GM19372 (cell line): Measurements from ENCODE around the gene EXD3.
"Not testable (repeated sequence)": the region's sequence is repeated elsewhere in the genome, so short reads cannot be mapped to it uniquely, and the experiment has no call there.

ENCODE experiments used
- ATAC-seq: cut with Tn5 transposase; IDR thresholded peaks from one replicate; pipeline ENCODE4 v1.9.1; 2021; ENCODE audit warnings: mild to moderate bottlenecking, low read depth, moderate library complexity; ENCODE audit not compliant: unreplicated experiment

Gene EXD3

DNA sequence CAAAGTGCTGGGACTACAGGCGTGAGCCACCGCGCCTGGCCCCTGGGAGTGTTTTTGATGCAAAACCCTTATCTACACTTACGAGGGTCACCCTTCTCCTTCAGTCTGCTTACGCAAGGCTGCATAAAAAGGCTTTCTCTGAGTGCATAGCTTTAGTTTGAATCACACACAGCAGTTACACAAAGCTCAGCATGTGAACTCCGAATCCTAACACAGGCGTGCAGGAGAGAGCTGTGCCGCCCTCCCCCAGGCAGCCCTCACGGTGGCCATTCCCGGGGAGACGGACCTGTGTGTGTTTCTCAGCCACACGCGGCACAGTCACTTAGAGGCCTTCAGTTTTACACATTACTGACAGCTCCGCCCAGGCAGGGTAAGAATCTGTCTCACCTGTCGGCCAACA lies 26.7 kb downstream of the EXD3 start:
- no peak for ATAC-seq

GRCh38 chr9:137395666-137396010 lies 27.3 kb downstream of the EXD3 start:
- no peak for ATAC-seq

- no peak for ATAC-seq
Measured at GRCh38 chr9:137394866-137395665, 27.9 kb downstream of the EXD3 start.

GRCh38 chr9:137393176-137394150 lies 29.5 kb downstream of the EXD3 start:
- ATAC-seq: no peak

- no peak for ATAC-seq
Measured at GRCh38 chr9:137392232-137393007, 30.5 kb downstream of the EXD3 start.

DNA sequence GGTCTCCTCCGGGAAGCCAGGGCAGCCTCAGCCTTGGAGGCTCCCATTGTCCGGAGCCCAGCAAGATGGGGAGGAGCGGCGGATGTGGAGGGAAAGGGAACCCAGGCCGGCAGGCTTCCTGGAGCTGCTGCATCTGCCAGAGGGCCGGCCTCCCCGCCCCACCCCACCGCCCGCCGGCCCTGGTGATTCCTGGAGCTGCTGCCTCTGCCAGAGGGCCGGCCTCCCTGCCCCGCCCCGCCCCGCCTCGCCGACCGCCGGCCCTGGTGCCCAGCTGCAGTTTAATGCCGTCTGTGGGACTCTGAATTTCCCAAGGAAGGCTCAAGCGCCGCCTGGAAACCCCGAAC lies 31.6 kb downstream of the EXD3 start:
- no peak for ATAC-seq

- ATAC-seq: no peak
Measured at GRCh38 chr9:137390553-137391410, 32.2 kb downstream of the EXD3 start.

- ATAC-seq: no peak
Measured at GRCh38 chr9:137389428-137389746, 33.6 kb downstream of the EXD3 start.

- ATAC-seq: no peak
Measured at GRCh38 chr9:137388589-137389427, 34.2 kb downstream of the EXD3 start.

DNA sequence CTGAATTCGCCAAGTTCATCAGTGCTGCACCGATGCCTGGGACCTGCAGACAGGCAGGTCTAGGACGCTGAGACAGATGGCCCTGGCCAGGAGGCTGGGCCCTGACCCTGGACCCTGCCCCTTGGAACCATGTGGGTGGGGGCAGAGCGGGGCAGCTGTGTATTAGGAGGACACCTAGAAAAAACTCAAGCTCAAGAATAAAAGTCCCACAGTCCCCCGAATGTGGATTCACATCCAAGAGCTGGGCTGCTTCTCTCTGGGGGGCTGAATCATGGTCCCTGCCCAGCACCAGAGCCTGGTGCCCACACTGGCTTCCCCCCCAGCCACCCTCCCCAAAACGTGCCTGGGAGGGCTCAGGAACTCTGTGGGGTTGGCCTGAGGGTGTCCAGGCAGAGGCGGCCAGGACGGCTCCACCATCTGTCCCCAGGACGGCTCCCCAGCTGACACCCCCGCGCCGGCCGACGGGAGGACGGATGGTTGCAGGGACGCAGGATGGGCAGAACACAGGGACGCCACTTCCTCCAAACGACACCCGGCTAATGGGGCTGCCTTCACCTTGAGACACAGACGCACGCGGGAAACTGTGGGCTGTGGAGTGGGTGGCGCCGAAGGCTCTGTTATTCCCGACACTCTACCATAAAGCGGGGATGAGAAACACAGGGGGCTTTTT lies 34.9 kb downstream of the EXD3 start:
- ATAC-seq: no peak

GRCh38 chr9:137387114-137387890 lies 35.7 kb downstream of the EXD3 start:
- ATAC-seq: no peak

- ATAC-seq: not testable (repeated sequence)
Measured at GRCh38 chr9:137386507-137387113, 36.4 kb downstream of the EXD3 start.

DNA sequence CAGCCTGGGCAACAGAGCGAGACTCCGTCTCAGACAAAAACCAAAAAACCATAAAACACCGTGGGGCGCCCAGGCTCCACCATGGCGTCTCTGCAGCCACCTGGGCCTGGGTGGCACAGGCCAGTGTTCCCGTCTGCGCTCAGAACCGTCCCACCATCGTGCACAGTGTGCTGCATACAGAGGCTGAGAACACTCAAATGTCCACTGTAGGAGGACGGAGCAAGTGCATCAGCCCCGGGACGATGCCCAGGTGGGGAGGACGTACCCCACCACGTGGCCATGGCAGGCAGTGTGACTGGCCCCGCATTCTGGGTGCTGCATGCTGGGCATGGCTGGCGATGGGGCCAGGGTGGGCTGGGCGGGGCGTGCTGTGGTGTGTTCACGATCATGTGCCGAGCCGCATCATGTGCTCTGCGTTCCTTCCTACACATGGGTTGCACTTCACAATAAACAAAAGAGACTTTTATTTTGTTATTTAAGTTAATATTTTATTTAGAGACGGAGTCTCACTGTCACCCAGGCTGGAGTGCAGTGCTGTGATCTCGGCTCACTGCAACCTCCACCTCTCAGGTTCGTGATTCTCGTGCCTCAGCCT lies 37.8 kb downstream of the EXD3 start:
- no peak for ATAC-seq

DNA sequence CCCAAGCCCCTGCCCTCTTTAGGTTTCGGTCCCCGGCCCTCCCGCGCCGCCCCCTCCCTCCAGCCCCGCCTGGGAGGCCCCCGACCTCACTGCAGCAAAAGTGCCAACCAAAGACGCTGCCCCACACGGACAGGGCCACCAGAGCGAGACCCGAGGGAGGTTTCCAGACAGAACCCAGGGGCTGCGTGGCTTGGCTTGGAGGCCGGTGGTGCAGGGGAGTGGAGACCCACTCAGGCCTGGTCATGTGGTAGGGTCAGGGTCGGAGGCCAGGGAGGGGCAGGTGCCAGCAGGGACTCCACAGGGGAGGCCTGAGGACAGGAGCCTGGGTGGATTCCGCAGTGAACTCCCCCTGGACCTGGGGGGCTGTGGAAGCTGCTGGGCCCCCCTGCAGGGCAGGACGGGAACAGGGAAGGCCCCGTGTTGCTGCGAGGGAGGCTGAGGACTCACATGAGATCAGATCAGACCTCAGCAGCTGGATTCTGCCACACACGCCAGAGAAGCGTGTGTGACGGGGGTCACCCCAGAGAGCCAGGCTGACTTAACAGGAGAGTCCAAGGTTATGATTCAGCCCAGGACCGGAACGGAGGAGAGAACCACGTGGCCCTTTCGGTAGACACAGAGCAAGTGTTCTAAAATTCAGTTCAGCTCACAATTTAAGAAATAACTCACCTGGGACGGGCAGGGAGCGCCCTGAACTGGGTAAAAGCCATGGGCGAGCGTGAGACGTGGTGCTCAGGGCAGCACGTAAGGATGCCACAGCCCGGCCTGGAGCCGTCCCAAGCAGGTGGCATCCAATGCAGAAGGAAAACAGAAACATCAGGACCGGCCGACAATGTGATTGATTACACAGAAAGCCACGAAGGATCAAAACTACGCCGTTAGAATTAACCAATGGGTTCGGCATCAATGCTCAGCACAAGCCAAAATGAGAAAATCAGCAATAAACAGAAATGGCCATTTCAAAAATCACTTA lies 38.9 kb downstream of the EXD3 start:
- no peak for ATAC-seq

DNA sequence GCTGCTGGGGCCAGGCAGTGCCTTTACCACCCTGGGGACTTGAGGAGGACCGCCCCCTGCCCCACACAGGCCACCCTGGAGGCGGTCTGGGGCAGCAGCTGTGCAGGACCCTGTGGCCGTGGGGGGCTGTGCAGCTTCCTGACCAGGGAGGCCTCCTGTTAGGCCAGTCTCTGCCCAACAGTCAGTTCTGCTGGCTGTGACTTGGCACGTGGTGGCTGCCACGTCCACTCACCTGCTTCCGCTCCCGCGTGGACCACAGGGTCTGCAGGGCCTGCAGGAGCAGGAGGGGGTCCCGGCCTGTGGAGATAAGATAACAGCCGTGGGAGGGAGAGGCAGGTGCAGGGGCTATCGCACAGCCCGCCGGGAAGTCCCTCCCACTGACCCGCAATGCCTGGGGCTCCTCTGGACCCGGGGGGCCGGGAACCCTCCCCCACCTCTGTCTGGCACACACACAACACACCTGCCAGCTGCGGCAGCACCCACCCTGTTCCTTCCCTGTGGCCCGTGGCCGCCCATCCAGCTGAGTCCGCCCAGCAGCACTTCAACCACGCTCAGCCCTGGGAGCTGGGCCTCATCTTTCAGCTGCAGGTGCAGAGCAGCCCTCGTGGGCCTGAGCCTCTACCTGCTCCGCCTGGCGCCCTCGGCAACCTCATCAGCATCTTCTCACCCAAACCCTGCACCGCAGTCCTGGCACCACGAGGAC lies 39.7 kb downstream of the EXD3 start:
- no peak for ATAC-seq
